OCI-LY1 (cell line): Measurements from ENCODE around the gene RBM44.

Experiments
- H2AFZ ChIP-seq: fragments of 200-600 bp; sonication (generic), shearing (Covaris generic); 2 replicates; pipeline ENCODE4 v1.6.0; 2014; ENCODE audit warnings: antibody characterized with exemption, mild to moderate bottlenecking, low read length
- H3F3A ChIP-seq: fragments of 200-600 bp; sonication (generic), shearing (Covaris generic); 2 replicates; pipeline ENCODE4 v1.6.0; 2014; ENCODE audit warnings: mild to moderate bottlenecking, antibody characterized with exemption, low read length, moderate library complexity; ENCODE audit not compliant: insufficient read depth
- H3K27ac ChIP-seq: fragments of 200-600 bp; sonication (generic); 2 replicates; pipeline ENCODE4 v1.5.1; 2014; ENCODE audit warnings: low read length, mixed run types, mild to moderate bottlenecking, low read depth; ENCODE audit not compliant: poor library complexity, severe bottlenecking
- H3K27me3 ChIP-seq: fragments of 200-600 bp; sonication (generic); 2 replicates; pipeline ENCODE4 v1.6.0; 2014; ENCODE audit warnings: antibody characterized with exemption, mild to moderate bottlenecking, low read length, moderate library complexity; ENCODE audit not compliant: insufficient read depth
- H3K36me3 ChIP-seq: fragments of 200-600 bp; sonication (generic); 2 replicates; pipeline ENCODE4 v1.6.1; 2014; ENCODE audit warnings: mild to moderate bottlenecking, antibody characterized with exemption, low read length, moderate library complexity, mixed read lengths; ENCODE audit not compliant: insufficient read depth
- H3K4me1 ChIP-seq: fragments of 200-600 bp; sonication (generic); 2 replicates; pipeline ENCODE4 v1.5.1; 2014; ENCODE audit warnings: mild to moderate bottlenecking, low read length, moderate library complexity; ENCODE audit not compliant: insufficient read depth, severe bottlenecking
- H3K4me2 ChIP-seq: fragments of 200-600 bp; sonication (generic), shearing (Covaris generic); 2 replicates; pipeline ENCODE4 v1.6.1; 2014; ENCODE audit warnings: low read length
- H3K4me3 ChIP-seq: fragments of 200-600 bp; sonication (generic); 2 replicates; pipeline ENCODE4 v1.5.1; 2014; ENCODE audit warnings: low read length, low read depth, mild to moderate bottlenecking, mixed read lengths; ENCODE audit not compliant: poor library complexity, severe bottlenecking
- H3K79me2 ChIP-seq: fragments of 200-600 bp; shearing (Covaris generic); 2 replicates; pipeline ENCODE4 v1.6.1; 2016; ENCODE audit warnings: mixed run types, low read length, mixed read lengths; ENCODE audit not compliant: insufficient read depth
- H3K9ac ChIP-seq: fragments of 200-600 bp; sonication (generic), shearing (Covaris generic); 2 replicates; pipeline ENCODE4 v1.6.1; 2014; ENCODE audit warnings: mild to moderate bottlenecking, low read length, mixed read lengths
- H3K9me2 ChIP-seq: fragments of 200-600 bp; sonication (generic), shearing (Covaris generic); 2 replicates; pipeline ENCODE4 v1.6.1; 2014; ENCODE audit warnings: low read depth, mild to moderate bottlenecking, low read length, mixed read lengths
- H3K9me3 ChIP-seq: fragments of 200-600 bp; shearing (Covaris generic); 2 replicates; pipeline ENCODE4 v1.6.1; 2014; ENCODE audit warnings: low read length, mixed read lengths
- H4K20me1 ChIP-seq: fragments of 200-600 bp; sonication (generic), shearing (Covaris generic); 2 replicates; pipeline ENCODE4 v1.6.0; 2016; ENCODE audit warnings: mild to moderate bottlenecking, low read length; ENCODE audit not compliant: insufficient read depth
- CTCF ChIP-seq: fragments of 200-600 bp; sonication (generic), shearing (Covaris generic); IDR thresholded peaks from 2 replicates; pipeline ENCODE4 v1.5.1; 2017; ENCODE audit warnings: mild to moderate bottlenecking, antibody characterized with exemption, low read length, moderate library complexity, mixed read lengths
- EZH2 ChIP-seq: fragments of 200-600 bp; sonication (generic), shearing (Covaris generic); IDR thresholded peaks from 2 replicates; pipeline ENCODE4 v1.8.0; 2017; ENCODE audit warnings: borderline replicate concordance, mixed run types, mild to moderate bottlenecking, antibody characterized with exemption, low read length, moderate library complexity, mixed read lengths

The RBM44 gene

DNA sequence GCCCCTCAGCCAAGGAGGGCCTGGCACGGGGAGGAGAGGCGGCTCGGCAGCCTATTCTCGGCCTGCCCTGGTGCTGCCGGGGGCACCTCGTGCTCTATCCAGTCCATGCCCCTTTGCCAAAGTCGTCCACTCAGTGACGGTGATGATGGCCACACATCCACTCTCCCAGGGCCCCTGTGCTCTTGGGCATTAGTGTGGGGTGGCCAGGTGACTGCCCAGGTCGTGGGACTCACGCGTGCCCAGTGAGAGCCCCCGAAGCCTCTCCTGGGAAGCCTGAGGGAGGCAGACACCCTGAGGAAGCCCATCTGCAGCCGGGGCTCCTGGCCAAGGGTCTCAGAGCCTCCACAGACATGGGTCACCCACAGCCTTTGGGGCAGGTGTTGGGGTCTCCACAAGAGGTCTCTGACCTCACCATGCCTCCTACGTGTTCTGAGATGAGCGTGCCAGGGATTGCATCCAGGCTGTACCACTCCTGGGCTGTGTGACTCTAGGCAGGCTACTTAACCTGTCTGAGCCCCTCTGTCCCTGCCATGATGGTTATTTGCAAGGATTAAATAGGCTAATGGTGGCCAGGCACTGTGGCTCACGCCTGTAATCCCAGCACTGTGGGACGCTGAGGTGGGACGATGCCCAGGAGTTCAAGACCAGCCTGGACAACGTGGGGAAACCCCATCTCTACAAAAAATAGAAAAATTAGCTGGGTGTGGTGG, 73.8 kb downstream of the RBM44 start:
- no peak overlapping the region for H3K4me3 ChIP-seq
- H2AFZ ChIP-seq = no peak overlapping the region
- no peaks in the 10 kb centered on the region for H3K79me2 ChIP-seq
- TF ChIP-seq EZH2 = no peak
- no peak for TF ChIP-seq CTCF
- H3K9me2 ChIP-seq = no peaks in the 10 kb centered on the region
- H3K9me3 ChIP-seq = no peaks in the 10 kb centered on the region
- H3K4me2 ChIP-seq = no peak overlapping the region
- no peaks in the 10 kb centered on the region for H3K4me1 ChIP-seq
- H3F3A ChIP-seq = no peaks in the 10 kb centered on the region
- H4K20me1 ChIP-seq = no peaks in the 10 kb centered on the region
- no peak overlapping the region for H3K27ac ChIP-seq
- 0 out of 2 replicates have a peak, but pooled peaks cover 3% of the 10 kb centered on the region for H3K27me3 ChIP-seq
- no peaks in the 10 kb centered on the region for H3K36me3 ChIP-seq
- no peak overlapping the region for H3K9ac ChIP-seq

DNA sequence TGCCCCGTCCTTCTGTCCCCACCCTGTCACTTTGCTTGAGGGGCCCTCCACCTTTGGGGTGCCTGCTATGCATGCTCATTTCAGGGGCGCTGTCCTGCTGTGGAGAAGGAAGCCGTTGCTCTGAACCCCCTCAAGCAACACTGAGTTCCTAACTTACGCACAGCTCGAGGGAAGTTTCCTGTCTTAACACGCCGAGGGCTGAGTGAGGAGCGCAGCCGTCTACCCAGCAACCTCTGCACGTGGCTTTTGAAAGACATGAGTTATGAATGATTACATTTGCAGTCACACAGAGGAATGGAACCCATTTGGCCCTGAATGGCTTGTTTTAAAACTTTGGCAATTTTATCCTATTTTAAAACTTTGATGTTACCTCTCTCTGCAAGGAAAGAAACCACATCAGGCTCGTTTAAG, 74.8 kb downstream of the RBM44 start:
- H3K79me2 ChIP-seq = no peaks in the 10 kb centered on the region
- H3K9me3 ChIP-seq = no peaks in the 10 kb centered on the region
- H3K4me2 ChIP-seq = no peak overlapping the region
- H3K27ac ChIP-seq = no peak overlapping the region
- H3K9me2 ChIP-seq = no peaks in the 10 kb centered on the region
- H4K20me1 ChIP-seq = no peaks in the 10 kb centered on the region
- no peaks in the 10 kb centered on the region for H3K27me3 ChIP-seq
- no peaks in the 10 kb centered on the region for H3F3A ChIP-seq
- TF ChIP-seq EZH2 (no peak), CTCF (no peak)
- no peak overlapping the region for H3K4me3 ChIP-seq
- no peak overlapping the region for H2AFZ ChIP-seq
- no peaks in the 10 kb centered on the region for H3K4me1 ChIP-seq
- H3K36me3 ChIP-seq = no peaks in the 10 kb centered on the region
- no peak overlapping the region for H3K9ac ChIP-seq

DNA sequence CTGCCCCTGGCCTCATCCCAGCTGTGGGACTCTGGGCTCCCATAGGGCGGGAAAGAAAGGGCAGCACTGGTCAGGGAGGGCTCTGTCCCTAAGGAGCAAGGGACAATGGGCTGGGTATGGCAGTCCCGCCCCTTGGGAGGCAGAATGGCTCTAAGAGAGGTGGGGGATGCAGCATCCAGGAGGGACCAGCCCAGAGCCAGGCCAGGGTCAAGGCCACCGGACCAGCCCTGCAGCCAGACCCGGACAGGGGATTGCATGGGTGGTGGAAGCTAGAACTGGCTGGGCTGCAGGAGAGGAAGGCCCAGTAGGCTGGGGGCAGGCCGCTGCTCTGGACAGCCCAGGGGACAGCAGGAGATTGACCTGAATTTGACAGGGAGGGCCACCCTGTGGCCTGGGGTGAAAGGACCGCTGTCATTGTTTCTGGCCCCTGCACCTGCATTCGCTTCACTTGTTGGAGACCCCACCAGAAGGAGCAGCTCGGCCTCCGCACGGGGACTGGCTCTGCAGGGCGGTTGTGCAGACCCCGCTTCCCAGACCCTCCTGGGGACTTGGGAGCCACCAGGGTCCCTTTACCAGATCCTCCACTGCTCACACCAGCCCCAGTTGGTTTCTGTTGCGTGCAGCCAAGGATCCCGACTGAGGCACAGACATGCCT, 75.4 kb downstream of the RBM44 start:
- no peaks in the 10 kb centered on the region for H3K79me2 ChIP-seq
- no peaks in the 10 kb centered on the region for H3K4me1 ChIP-seq
- H3K27ac ChIP-seq = no peak overlapping the region
- H3K9me2 ChIP-seq = no peaks in the 10 kb centered on the region
- no peak overlapping the region for H3K4me2 ChIP-seq
- no peaks in the 10 kb centered on the region for H3F3A ChIP-seq
- no peak overlapping the region for H3K9ac ChIP-seq
- H3K4me3 ChIP-seq = no peak overlapping the region
- no peaks in the 10 kb centered on the region for H4K20me1 ChIP-seq
- TF ChIP-seq EZH2 (no peak), CTCF (no peak)
- H3K9me3 ChIP-seq = no peaks in the 10 kb centered on the region
- H2AFZ ChIP-seq = no peak overlapping the region
- no peaks in the 10 kb centered on the region for H3K36me3 ChIP-seq
- H3K27me3 ChIP-seq = no peaks in the 10 kb centered on the region
